A549 (cell line): ENCODE measurements around the gene SFRP4. TPM values are rescaled to one million over a fixed set of nuclear protein-coding genes. Genes with fewer than 3 reads are reported as not detected.
A peak's percentile ranks its signal among the peaks of the same experiment; 100 is the strongest.

Experiments used
- ATAC-seq, 2 experiments: fragments of 200-7000 bp in 1 of 2; fragments of >200 bp in 1 of 2; cut with Nextera tagmentation in 1 of 2; cut with Tn5 transposase in 1 of 2; 3 replicates each; pipeline versions ENCODE4 v1.8.0 to v1.9.1; 2018 to 2020; ENCODE audit warnings: mild to moderate bottlenecking in 1 of 2, moderate library complexity in 1 of 2
- CTCF ChIA-PET: fragments of 300-600 bp; sonication (Branson Sonifier 250); formaldehyde crosslinking; extraction: SDS; loops from one replicate; lab custom pipeline; 2021; ENCODE audit warnings: antibody characterized with exemption, inconsistent platforms; lab: Yijun Ruan, JAX
- POLR2A ChIA-PET: fragments of 350-600 bp; formaldehyde crosslinking; extraction: SDS; loops from one replicate; lab custom pipeline; 2021; ENCODE audit warnings: antibody characterized with exemption, inconsistent platforms; lab: Yijun Ruan, JAX
- DNase-seq, 2 experiments: peaks; one replicate each; pipeline versions ENCODE4 v3.0.0 to v3.0.0-alpha.2; 2011 to 2016; ENCODE audit warnings: low read depth in 1 of 2, low spot score in 1 of 2
- FAIRE-seq: peaks from 2 replicates; lab custom pipeline; 2011; peaks lifted over from hg19 to GRCh38; lab: Jason Lieb, UNC
- H3K27ac ChIP-seq, 2 experiments: fragments of >200 bp; sonication (Bioruptor Twin); formaldehyde crosslinking; 3 replicates each; pipeline ENCODE4 v1.5.1; 2016 to 2017
- H3K4me1 ChIP-seq: fragments of >200 bp; sonication (Bioruptor Twin); formaldehyde crosslinking; 3 replicates; pipeline ENCODE4 v1.6.1; 2016
- H3K4me2 ChIP-seq: fragments of >200 bp; sonication (Bioruptor Twin); formaldehyde crosslinking; 3 replicates; pipeline ENCODE4 v1.6.1; 2016
- H3K4me3 ChIP-seq: fragments of >200 bp; sonication (Bioruptor Twin); formaldehyde crosslinking; 3 replicates; pipeline ENCODE4 v1.5.1; 2016
- H3K9me3 ChIP-seq: fragments of >200 bp; sonication (Bioruptor Twin); formaldehyde crosslinking; 3 replicates; pipeline ENCODE4 v1.6.1; 2016
- CHD2 ChIP-seq: fragments of 150-350 bp; IDR thresholded peaks from 2 replicates; pipeline ENCODE4 v1.6.1; 2014; ENCODE audit warnings: low read length; ENCODE audit not compliant: partially characterized antibody
- CHD4 ChIP-seq: fragments of 200-600 bp; sonication (generic); IDR thresholded peaks from 2 replicates; pipeline ENCODE4 v1.6.1; 2016; ENCODE audit warnings: antibody characterized with exemption, mild to moderate bottlenecking, borderline replicate concordance
- E2F6 ChIP-seq: IDR thresholded peaks from 2 replicates; pipeline ENCODE4 v1.6.1; 2012; ENCODE audit warnings: low read depth, borderline replicate concordance
- EHF ChIP-seq: fragments of 250-450 bp; sonication (Bioruptor Pico); IDR thresholded peaks from 2 replicates; pipeline ENCODE4 v1.5.0; 2020; ENCODE audit warnings: mild to moderate bottlenecking
- EHMT2 ChIP-seq: fragments of 200-600 bp; sonication (generic); IDR thresholded peaks from 2 replicates; pipeline ENCODE4 v1.6.1; 2016; ENCODE audit warnings: antibody characterized with exemption, low read depth, mild to moderate bottlenecking, moderate library complexity
- ELK1 ChIP-seq: fragments of 150-350 bp; IDR thresholded peaks from 2 replicates; pipeline ENCODE4 v1.6.1; 2014; ENCODE audit warnings: low read depth, mild to moderate bottlenecking, low read length
- GATA3 ChIP-seq: IDR thresholded peaks from 2 replicates; pipeline ENCODE4 v1.6.1; 2012; ENCODE audit warnings: borderline replicate concordance
- HES2 ChIP-seq: fragments of >200 bp; sonication (Bioruptor Twin); formaldehyde crosslinking; IDR thresholded peaks from 2 replicates; pipeline ENCODE4 v1.6.1; 2016
- HOXA7 ChIP-seq: fragments of 250-450 bp; sonication (Bioruptor Pico); IDR thresholded peaks from 2 replicates; pipeline ENCODE4 v1.5.0; 2020; ENCODE audit warnings: mild to moderate bottlenecking, moderate library complexity
- HOXB13 ChIP-seq: fragments of 250-450 bp; sonication (Bioruptor Pico); IDR thresholded peaks from 2 replicates; pipeline ENCODE4 v1.5.0; 2020; ENCODE audit warnings: low read depth, mild to moderate bottlenecking, moderate library complexity
- JUN ChIP-seq, 2 experiments: fragments of >200 bp; sonication (Bioruptor Twin); formaldehyde crosslinking; IDR thresholded peaks; 2 replicates in 1 of 2; 3 replicates in 1 of 2; pipeline ENCODE4 v1.6.1; 2016 to 2017
- JUNB ChIP-seq: fragments of >200 bp; sonication (Bioruptor Twin); formaldehyde crosslinking; IDR thresholded peaks from 2 replicates; pipeline ENCODE4 v1.6.1; 2016
- MAX ChIP-seq: IDR thresholded peaks from 2 replicates; pipeline ENCODE4 v1.6.1; 2012
- NFE2L2 ChIP-seq: fragments of 150-350 bp; conservative IDR thresholded peaks from 2 replicates; pipeline ENCODE4 v1.6.1; 2014; ENCODE audit warnings: low read length
- NR3C1 ChIP-seq: fragments of >200 bp; sonication (Bioruptor Twin); formaldehyde crosslinking; IDR thresholded peaks from 3 replicates; pipeline ENCODE4 v1.6.1; 2017
- PHF8 ChIP-seq: fragments of 200-600 bp; sonication (generic); IDR thresholded peaks from 2 replicates; pipeline ENCODE4 v1.6.1; 2016; ENCODE audit warnings: low read depth, mild to moderate bottlenecking, antibody characterized with exemption, moderate library complexity, borderline replicate concordance
- POLR2A ChIP-seq: IDR thresholded peaks from 2 replicates; pipeline ENCODE4 v1.6.1; 2012; ENCODE audit warnings: mild to moderate bottlenecking, low read length
- RAD21 ChIP-seq, 2 experiments: fragments of >200 bp in 1 of 2; sonication (Bioruptor Twin) in 1 of 2; formaldehyde crosslinking in 1 of 2; IDR thresholded peaks in 1 of 2; conservative IDR thresholded peaks in 1 of 2; 2 replicates in 1 of 2; 3 replicates in 1 of 2; pipeline ENCODE4 v1.6.1; 2012 to 2018; ENCODE audit warnings: inconsistent platforms in 1 of 2
- REST ChIP-seq: fragments of 200-600 bp; sonication (generic); IDR thresholded peaks from 2 replicates; pipeline ENCODE4 v1.6.1; 2016; ENCODE audit warnings: antibody characterized with exemption, mild to moderate bottlenecking, moderate library complexity
- RFX5 ChIP-seq: fragments of 450-650 bp; IDR thresholded peaks from 2 replicates; pipeline ENCODE4 v1.7.1; 2014; ENCODE audit warnings: antibody characterized with exemption, mild to moderate bottlenecking, moderate library complexity
- RNF2 ChIP-seq: fragments of 200-600 bp; sonication (generic); IDR thresholded peaks from 2 replicates; pipeline ENCODE4 v1.6.1; 2016; ENCODE audit warnings: low read depth, mild to moderate bottlenecking, antibody characterized with exemption, moderate library complexity, borderline replicate concordance
- SREBF2 ChIP-seq: fragments of 450-650 bp; IDR thresholded peaks from 2 replicates; pipeline ENCODE4 v1.6.1; 2014; ENCODE audit warnings: mild to moderate bottlenecking, moderate library complexity
- TFCP2L1 ChIP-seq: fragments of 250-450 bp; sonication (Bioruptor Pico); IDR thresholded peaks from 2 replicates; pipeline ENCODE4 v1.5.0; 2021; ENCODE audit warnings: mild to moderate bottlenecking
- TP53 ChIP-seq: fragments of 250-450 bp; sonication (Bioruptor Pico); IDR thresholded peaks from 2 replicates; pipeline ENCODE4 v1.5.0; 2021; ENCODE audit warnings: mild to moderate bottlenecking, moderate library complexity
- ZC3H11A ChIP-seq: fragments of 450-650 bp; IDR thresholded peaks from 2 replicates; pipeline ENCODE4 v1.6.1; 2014; ENCODE audit warnings: antibody characterized with exemption, mild to moderate bottlenecking
- ZFP36 ChIP-seq: fragments of 450-650 bp; IDR thresholded peaks from 2 replicates; pipeline ENCODE4 v1.6.1; 2014; ENCODE audit warnings: borderline replicate concordance; ENCODE audit not compliant: partially characterized antibody
- ZNF302 ChIP-seq: fragments of 250-450 bp; sonication (Bioruptor Pico); IDR thresholded peaks from 2 replicates; pipeline ENCODE4 v1.9.0; 2021; ENCODE audit warnings: inconsistent platforms, mild to moderate bottlenecking, moderate library complexity
- ZSCAN20 ChIP-seq: fragments of 250-450 bp; sonication (Bioruptor Pico); IDR thresholded peaks from 2 replicates; pipeline ENCODE4 v1.8.0; 2022; ENCODE audit warnings: mild to moderate bottlenecking, moderate library complexity
- WGBS: methylation state at CpG from one replicate; pipeline ENCODE4 v1.1.6; 2017; ENCODE audit errors: missing lambda C conversion rate; 5-methylcytosine and 5-hydroxymethylcytosine counted together
- polyA plus RNA-seq, 4 experiments: library from polyadenylated mRNA; depleted of rRNA in 3 of 4; stranded (reverse); fragments of >200 nt; fragmentation: RNase III in 1 of 4; extraction: RNeasy Plus Mini Kit Qiagen cat#74134 plus additional on column Dnase treatment in 1 of 4; gene quantifications; 2 replicates in 3 of 4; 3 replicates in 1 of 4; pipeline ENCODE4 v1.2.3, GENCODE V29; 2011 to 2017

Gene SFRP4
- polyA plus RNA-seq, 2 of the 4 experiments (the other 2 are of a cell fraction), result 7.4 to 11.9 TPM

DNA sequence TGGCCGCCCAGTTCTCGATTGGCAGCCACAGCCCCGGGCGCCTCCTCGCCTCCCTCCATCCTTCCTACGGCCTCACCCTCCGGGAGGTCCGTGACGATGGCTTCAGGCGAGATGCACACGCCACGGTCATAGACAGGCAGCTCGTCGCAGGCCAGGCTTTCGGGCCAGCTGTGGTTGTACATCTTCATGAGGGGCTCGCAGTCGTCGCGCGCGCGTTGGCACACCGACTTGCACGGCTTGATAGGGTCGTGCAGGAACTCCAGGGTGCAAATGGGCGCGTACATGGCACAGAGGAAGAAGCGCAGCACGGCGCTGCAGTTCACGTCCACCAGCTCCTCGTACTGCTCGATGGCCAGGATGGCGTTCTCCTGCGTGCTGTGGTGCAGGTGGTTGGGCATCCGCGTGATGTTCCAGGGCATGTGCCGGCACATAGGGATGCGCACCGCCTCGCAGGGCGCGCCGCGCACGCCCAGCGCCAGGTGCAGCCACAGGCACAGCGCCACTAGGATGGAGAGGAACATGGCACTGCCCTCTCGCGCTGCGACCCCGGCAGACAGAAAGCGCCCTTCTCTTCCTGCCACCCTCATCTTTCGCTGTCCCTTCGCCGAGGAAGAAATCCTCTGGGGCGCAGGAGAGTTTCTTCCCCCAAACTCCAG is 472 bp downstream of the SFRP4 start (continued):
- TF ChIP-seq REST (no peak), POLR2A (peak; percentile 39), E2F6 (peak; percentile 98), ZNF302 (CRISPR knock-in tag) (no peak), HOXA7 (CRISPR knock-in tag) (no peak), RAD21 (conservative IDR thresholded peaks at IDR 0.05 in 1 of 2, IDR thresholded peaks at IDR 0.05 in 1 of 2) (no peak), JUNB (no peak), EHMT2 (no peak), TP53 (CRISPR knock-in tag) (no peak), CHD2 (no peak), SREBF2 (no peak), ZC3H11A (no peak), ZFP36 (no peak), TFCP2L1 (no peak), ELK1 (no peak), EHF (CRISPR knock-in tag) (no peak), CHD4 (no peak), HES2 (no peak), MAX (peak; percentile 99), RNF2 (0 out of 2 replicates have a peak, but pooled peaks have one; percentile 50), ZSCAN20 (CRISPR knock-in tag) (no peak), NR3C1 (no peak)

DNA sequence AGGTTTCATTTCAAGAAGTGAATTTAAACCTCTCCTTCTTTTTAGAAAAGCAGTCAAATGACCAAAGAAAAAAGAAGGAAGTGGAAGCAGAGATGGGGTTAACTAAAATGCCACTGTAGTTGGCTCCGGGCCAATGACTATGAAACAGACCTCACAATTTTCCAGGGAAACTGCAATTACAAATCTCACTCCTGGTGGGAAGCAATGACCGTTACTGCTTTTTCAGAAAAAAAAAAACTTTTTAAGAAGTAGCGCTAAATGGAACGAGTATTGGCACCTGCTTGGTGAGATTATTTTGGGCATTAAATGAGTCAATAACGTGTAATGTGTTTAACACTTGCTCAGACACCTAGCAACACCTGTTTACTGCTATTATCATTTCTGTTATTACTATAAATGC is 1.2 kb downstream of the SFRP4 start:
- CTCF ChIA-PET, result interaction anchor here (1.1 to 6.6 kb wide), 5 partner anchors 11 to 307 kb away, joined by 3 to 159 read pairs (median 23); no protein-coding TSS in a partner anchor
- H3K4me2 ChIP-seq, result peak overlapping the region; percentile 62
- peaks cover 22% of the 10 kb centered on the region for H3K4me1 ChIP-seq
- peak overlapping the region; percentile 64 for H3K4me3 ChIP-seq
- POLR2A ChIA-PET, result interaction anchor here (2.0 kb wide), 1 partner anchor 13 kb away, joined by 5 read pairs; no protein-coding TSS in a partner anchor
- no peaks in the 10 kb centered on the region for H3K9me3 ChIP-seq
- WGBS, result 65% methylated on average over 5 of the region's 5 CpGs
- TF ChIP-seq ZNF302 (CRISPR knock-in tag) (no peak), HOXB13 (CRISPR knock-in tag) (no peak), NFE2L2 (no peak), JUN (IDR thresholded peaks at IDR 0.05) (no peak), CHD4 (no peak), PHF8 (no peak), GATA3 (no peak), RFX5 (no peak), EHMT2 (no peak)
- FAIRE-seq (no peak), DNase-seq (no peak), ATAC-seq (no peak)
- peak overlapping the region; percentile 81 to 93; a peak in 4 of 6 replicates for H3K27ac ChIP-seq
